Right lobe of liver (tissue), 6 donors: ENCODE measurements around the gene SDK1. TPM values are rescaled to one million over a fixed set of nuclear protein-coding genes. Genes with fewer than 3 reads are reported as not detected.

Experiments used
- ATAC-seq, 4 donors: fragments of 200-7000 bp; cut with Tn5 transposase; one replicate each; pipeline ENCODE4 v1.9.1; 2020; ENCODE audit warnings: mild to moderate bottlenecking in 4 of 4, moderate library complexity in 4 of 4
- DNase-seq, 3 donors: peaks; one replicate each; pipeline ENCODE4 v3.0.0-alpha.2; 2020
- H3K27ac ChIP-seq, 3 donors: fragments of 200-600 bp; one replicate each; pipeline ENCODE4 v1.8.0; 2022
- H3K27me3 ChIP-seq, 2 donors: fragments of 200-600 bp; one replicate each; pipeline ENCODE4 v1.8.0; 2022
- H3K36me3 ChIP-seq, 4 donors: fragments of 200-600 bp; sonication (generic) in 1 of 4; one replicate each; pipeline versions ENCODE4 v1.5.1 to v1.8.0; 2017 to 2022; ENCODE audit warnings: control low read depth in 1 of 4
- H3K4me1 ChIP-seq, 4 donors: fragments of 200-600 bp; sonication (generic) in 1 of 4; one replicate each; pipeline versions ENCODE4 v1.5.1 to v1.8.0; 2017 to 2022; ENCODE audit warnings: control low read depth in 1 of 4
- H3K4me3 ChIP-seq, 3 donors: fragments of 200-600 bp; one replicate each; pipeline ENCODE4 v1.8.0; 2022
- H3K9me3 ChIP-seq, 4 donors: fragments of 200-600 bp; sonication (generic) in 1 of 4; one replicate each; pipeline versions ENCODE4 v1.5.1 to v1.8.0; 2017 to 2022; ENCODE audit warnings: control low read depth in 1 of 4
- POLR2A ChIP-seq: fragments of 450-650 bp; IDR thresholded peaks from one replicate; pipeline ENCODE4 v1.6.1; 2017; ENCODE audit warnings: antibody characterized with exemption, mild to moderate bottlenecking
- WGBS: methylation state at CpG from one replicate; pipeline ENCODE4 v1.1.6; 2018; ENCODE audit warnings: low coverage, low lambda C conversion rate; ENCODE audit not compliant: insufficient coverage; ENCODE audit errors: missing lambda C conversion rate; 5-methylcytosine and 5-hydroxymethylcytosine counted together
- intact Hi-C, 2 donors: fragments of 100-400 bp; cut with DNase I; formaldehyde crosslinking; loops; one replicate each; pipeline versions ENCODE4 v1.11.2 to v1.14.1; 2022
- total RNA-seq, 6 experiments: library from RNA; depleted of rRNA in 2 of 6; stranded (reverse); fragments of >200 nt in 2 of 6; fragmentation: NEBNext Ultra II Directional in 3 of 6; extraction: Animal tissue kit (Norgen Biotek cat#: 25700) in 3 of 6; gene quantifications; one replicate each; pipeline versions ENCODE4 v1.1.0 to v1.2.4, GENCODE V29; 2016 to 2023
- TF ChIP-seq, protein P1 (sequence below), 4 donors: fragments of 200-600 bp in 3 of 4; fragments of 450-650 bp in 1 of 4; IDR thresholded peaks; one replicate each; pipeline versions ENCODE4 v1.5.1 to v1.8.0; 2016 to 2022; ENCODE audit warnings: antibody characterized with exemption in 4 of 4, mild to moderate bottlenecking in 2 of 4
- donor health status: DM: no; HTN: yes; CAD: no.
- donor health status: DM: no; HTN: no; CAD: no.
- donor health status: DM: no; HTN: no; CAD: no.
- donor health status: DM: no; HTN: yes; CAD: no.
- donor health status: DM: no; HTN: yes; CAD: no.

Gene SDK1
- total RNA-seq, 6 experiments from 2014 or later = 0.07 to 1.4 (median 0.65) TPM

DNA sequence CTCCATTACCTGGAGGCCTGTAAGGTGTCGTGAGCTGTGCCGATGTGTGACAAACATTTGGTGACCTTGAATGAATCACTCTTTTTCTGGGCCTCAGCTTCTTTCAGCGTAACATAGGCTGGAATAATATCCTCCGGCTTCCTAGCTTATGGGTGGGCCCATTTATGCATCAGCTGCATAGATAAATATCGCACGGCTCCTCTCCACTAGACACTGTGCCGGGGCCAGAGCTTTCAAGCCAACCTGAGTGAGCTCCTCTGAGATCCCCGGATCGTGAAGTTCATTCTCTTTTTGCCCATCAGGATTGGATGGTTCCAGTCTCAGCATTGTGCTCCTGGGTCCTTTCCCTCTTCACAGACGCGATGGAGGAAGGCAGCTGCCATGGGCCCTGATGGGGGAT, 806.8 kb downstream of the SDK1 start:
- H3K27me3 ChIP-seq = no peaks in the 10 kb centered on the region
- no peak overlapping the region for H3K27ac ChIP-seq
- ATAC-seq (no peak), DNase-seq (no peak)
- TF ChIP-seq, protein P1, sequence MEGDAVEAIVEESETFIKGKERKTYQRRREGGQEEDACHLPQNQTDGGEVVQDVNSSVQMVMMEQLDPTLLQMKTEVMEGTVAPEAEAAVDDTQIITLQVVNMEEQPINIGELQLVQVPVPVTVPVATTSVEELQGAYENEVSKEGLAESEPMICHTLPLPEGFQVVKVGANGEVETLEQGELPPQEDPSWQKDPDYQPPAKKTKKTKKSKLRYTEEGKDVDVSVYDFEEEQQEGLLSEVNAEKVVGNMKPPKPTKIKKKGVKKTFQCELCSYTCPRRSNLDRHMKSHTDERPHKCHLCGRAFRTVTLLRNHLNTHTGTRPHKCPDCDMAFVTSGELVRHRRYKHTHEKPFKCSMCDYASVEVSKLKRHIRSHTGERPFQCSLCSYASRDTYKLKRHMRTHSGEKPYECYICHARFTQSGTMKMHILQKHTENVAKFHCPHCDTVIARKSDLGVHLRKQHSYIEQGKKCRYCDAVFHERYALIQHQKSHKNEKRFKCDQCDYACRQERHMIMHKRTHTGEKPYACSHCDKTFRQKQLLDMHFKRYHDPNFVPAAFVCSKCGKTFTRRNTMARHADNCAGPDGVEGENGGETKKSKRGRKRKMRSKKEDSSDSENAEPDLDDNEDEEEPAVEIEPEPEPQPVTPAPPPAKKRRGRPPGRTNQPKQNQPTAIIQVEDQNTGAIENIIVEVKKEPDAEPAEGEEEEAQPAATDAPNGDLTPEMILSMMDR (IDR thresholded peaks at IDR 0.05) = no peak
- no peak for TF ChIP-seq POLR2A
- H3K36me3 ChIP-seq = no peaks in the 10 kb centered on the region
- WGBS = 83% methylated on average over 2 of the region's 11 CpGs
- intact Hi-C loops = no loop called here
- H3K9me3 ChIP-seq = no peaks in the 10 kb centered on the region
- H3K4me1 ChIP-seq = no peaks in the 10 kb centered on the region
- no peak overlapping the region for H3K4me3 ChIP-seq

DNA sequence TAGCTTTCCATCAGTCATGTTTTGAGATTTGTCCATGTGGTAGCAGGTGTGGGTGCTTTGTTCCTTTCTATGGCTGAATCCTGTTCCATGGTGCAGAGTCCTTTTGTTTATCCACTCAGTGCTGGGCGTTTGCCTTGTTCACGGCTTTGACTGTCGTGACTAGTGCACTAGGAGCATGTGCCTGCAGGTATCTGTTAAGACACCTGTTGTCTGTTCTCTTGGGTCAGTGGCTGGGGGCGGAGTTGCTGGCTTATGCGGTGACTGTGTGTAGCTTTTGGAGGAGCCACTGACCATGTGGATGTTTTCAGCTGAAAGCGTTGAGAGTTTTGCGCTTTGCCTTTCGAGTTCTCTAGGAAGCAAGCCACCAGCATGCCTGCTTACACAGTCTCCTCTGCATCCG, 807.9 kb downstream of the SDK1 start:
- DNase-seq (no peak), ATAC-seq (no peak)
- H3K4me3 ChIP-seq = no peak overlapping the region
- H3K27ac ChIP-seq = no peak overlapping the region
- H3K36me3 ChIP-seq = no peaks in the 10 kb centered on the region
- 73% methylated on average over 5 of the region's 9 CpGs for WGBS
- H3K27me3 ChIP-seq = no peaks in the 10 kb centered on the region
- intact Hi-C loops = no loop called here
- no peaks in the 10 kb centered on the region for H3K9me3 ChIP-seq
- H3K4me1 ChIP-seq = no peaks in the 10 kb centered on the region
- no peak for TF ChIP-seq POLR2A
- TF ChIP-seq, protein P1 (IDR thresholded peaks at IDR 0.05) = no peak

DNA sequence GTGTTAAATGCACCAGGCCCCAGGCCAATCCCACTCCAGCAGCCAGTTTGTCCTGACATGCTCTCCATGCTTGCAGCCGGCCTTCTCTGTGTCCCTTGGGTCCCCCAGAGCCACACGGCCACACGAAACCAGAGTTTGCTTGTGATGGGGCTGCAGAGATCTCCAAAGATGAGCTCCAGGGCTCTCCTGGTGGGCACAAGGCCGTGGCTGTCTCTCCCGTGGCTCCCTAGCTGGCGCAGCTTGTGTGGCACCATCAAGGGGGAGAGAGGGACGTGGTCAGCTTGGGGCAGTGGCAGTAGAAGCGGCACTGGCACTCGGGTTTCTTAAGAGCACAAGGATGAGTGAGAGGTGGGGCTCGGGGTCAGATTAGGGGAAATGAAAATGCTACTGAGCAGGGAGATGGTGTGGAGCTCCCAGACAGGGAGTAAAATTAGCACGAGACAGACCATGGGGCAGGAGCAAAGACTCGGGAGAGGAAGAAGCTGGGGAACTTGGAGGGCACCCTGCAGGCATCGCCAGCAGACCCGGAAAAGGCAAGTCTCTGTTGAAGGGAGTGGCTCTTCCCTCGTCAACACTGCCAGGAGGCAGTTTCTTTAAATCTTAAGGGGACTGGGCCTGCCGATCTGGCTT, 808.5 kb downstream of the SDK1 start:
- H3K27me3 ChIP-seq = no peaks in the 10 kb centered on the region
- no peaks in the 10 kb centered on the region for H3K36me3 ChIP-seq
- no peaks in the 10 kb centered on the region for H3K4me1 ChIP-seq
- intact Hi-C loops = no loop called here
- no peaks in the 10 kb centered on the region for H3K9me3 ChIP-seq
- no peak overlapping the region for H3K4me3 ChIP-seq
- TF ChIP-seq, protein P1 (IDR thresholded peaks at IDR 0.05) = no peak
- TF ChIP-seq POLR2A = no peak
- DNase-seq (no peak), ATAC-seq (peak in 1 of 4 donors; percentile 47)
- WGBS = 61% methylated on average over 12 of the region's 16 CpGs
- H3K27ac ChIP-seq = no peak overlapping the region

DNA sequence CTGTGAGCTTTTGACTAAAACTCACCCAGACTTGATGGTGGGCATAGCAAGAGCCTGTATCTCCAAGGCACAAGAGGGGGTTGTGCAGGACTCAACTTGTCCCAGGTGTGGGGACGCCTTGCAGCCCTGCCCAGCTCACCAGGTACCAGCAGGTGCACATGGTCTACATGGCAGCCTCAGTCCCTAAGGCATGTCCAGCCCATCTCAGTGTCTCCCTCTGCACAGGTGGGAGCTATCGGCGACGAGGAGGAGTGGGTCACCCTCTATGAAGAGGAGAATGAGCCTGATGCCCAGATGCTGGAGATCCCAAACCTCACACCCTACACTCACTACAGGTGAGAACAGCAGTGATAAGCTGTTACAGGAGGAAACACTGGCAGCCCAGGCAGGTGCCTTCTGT, 809.4 kb downstream of the SDK1 start:
- Histone ChIP-seq H3K4me3 (no peak overlapping the region), H3K27me3 (no peaks in the 10 kb centered on the region), H3K27ac (no peak overlapping the region), H3K4me1 (no peaks in the 10 kb centered on the region), H3K9me3 (no peaks in the 10 kb centered on the region), H3K36me3 (no peaks in the 10 kb centered on the region)
- TF ChIP-seq POLR2A = no peak
- ATAC-seq (no peak), DNase-seq (no peak)
- no CpG with 5 or more reads among the region's 4 CpGs for WGBS
- intact Hi-C loops = no loop called here

DNA sequence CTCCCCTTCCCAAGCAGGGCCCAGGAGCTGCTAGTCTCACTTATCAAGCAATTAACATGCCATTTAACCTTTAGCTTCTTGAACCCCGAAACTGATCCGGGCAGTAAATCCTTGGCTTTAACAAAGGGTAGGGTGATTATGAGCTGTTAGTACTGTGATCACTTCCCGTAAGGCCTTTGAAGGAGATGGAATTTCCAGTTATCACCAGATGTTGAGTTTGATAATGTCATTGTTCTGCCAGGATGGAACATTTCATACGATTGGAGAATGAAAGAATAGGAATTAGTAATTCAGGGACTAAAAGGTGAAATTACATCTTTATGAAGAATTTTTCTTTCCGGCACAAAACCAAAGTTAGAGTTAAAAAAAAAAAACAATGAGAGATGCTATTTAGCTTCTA, 810.1 kb downstream of the SDK1 start:
- 71% methylated on average over 5 of the region's 5 CpGs for WGBS
- TF ChIP-seq, protein P1 (IDR thresholded peaks at IDR 0.05) = no peak
- TF ChIP-seq POLR2A = no peak
- DNase-seq (no peak), ATAC-seq (no peak)
- no peaks in the 10 kb centered on the region for H3K9me3 ChIP-seq
- no peaks in the 10 kb centered on the region for H3K4me1 ChIP-seq
- H3K4me3 ChIP-seq = no peak overlapping the region
- no peaks in the 10 kb centered on the region for H3K36me3 ChIP-seq
- no peaks in the 10 kb centered on the region for H3K27me3 ChIP-seq
- no peak overlapping the region for H3K27ac ChIP-seq
- intact Hi-C loops = no loop called here
